Stimulated activated CD4-positive, alpha-beta T cell treated with anti-CD3 and anti-CD28 coated beads, TNF-alpha, amount 100 ng/mL, for 1 hour (primary cell): ENCODE data around the gene TRMT10B.

Experiments
- DNase-seq, 3 donors: peaks; one replicate each; pipeline ENCODE4 v3.0.0-alpha.2; 2020; ENCODE audit warnings: low read depth in 3 of 3, low spot score in 1 of 3

The TRMT10B gene

GRCh38 chr9:37753489-37754190 lies at the start of gene TRMT10B:
TRMT10B (plus strand) TSS chr9:37753805; CDS start chr9:37761932, 8,127 bp downstream.
- peak; percentile 8 to 65 (median 44) for DNase-seq

GRCh38 chr9:37705787-37706186 lies 47.8 kb upstream of the TRMT10B start:
- no peak for DNase-seq

GRCh38 chr9:37706290-37706689 lies 47.3 kb upstream of the TRMT10B start:
- no peak for DNase-seq

- no peak for DNase-seq
Observed at GRCh38 chr9:37707748-37708147, 45.9 kb upstream of the TRMT10B start.

- DNase-seq, result no peak
Observed at GRCh38 chr9:37710046-37710445, 43.6 kb upstream of the TRMT10B start.

- DNase-seq, result no peak
Observed at GRCh38 chr9:37715260-37715659, 38.3 kb upstream of the TRMT10B start.

- no peak for DNase-seq
Observed at GRCh38 chr9:37715991-37716505, 37.6 kb upstream of the TRMT10B start.

GRCh38 chr9:37719526-37719925 lies 34.1 kb upstream of the TRMT10B start:
- DNase-seq, result no peak

- no peak for DNase-seq
Observed at GRCh38 chr9:37727013-37727412, 26.6 kb upstream of the TRMT10B start.

GRCh38 chr9:37729499-37729898 lies 24.1 kb upstream of the TRMT10B start:
- DNase-seq, result no peak

GRCh38 chr9:37730256-37730655 lies 23.3 kb upstream of the TRMT10B start:
- no peak for DNase-seq

- DNase-seq, result no peak
Observed at GRCh38 chr9:37730839-37731238, 22.8 kb upstream of the TRMT10B start.

GRCh38 chr9:37732086-37732741 lies 21.4 kb upstream of the TRMT10B start:
- DNase-seq, result no peak

- no peak for DNase-seq
Observed at GRCh38 chr9:37732952-37733351, 20.7 kb upstream of the TRMT10B start.

GRCh38 chr9:37739222-37739621 lies 14.4 kb upstream of the TRMT10B start:
- DNase-seq, result no peak

GRCh38 chr9:37740128-37740527 lies 13.5 kb upstream of the TRMT10B start:
- DNase-seq, result no peak

- DNase-seq, result no peak
Observed at GRCh38 chr9:37740631-37741328, 12.8 kb upstream of the TRMT10B start.

- no peak for DNase-seq
Observed at GRCh38 chr9:37745970-37746369, 7.6 kb upstream of the TRMT10B start.

GRCh38 chr9:37746448-37747270 lies 6.9 kb upstream of the TRMT10B start:
- DNase-seq, result no peak

- peak in 2 of 3 donors; percentile 14 to 36 for DNase-seq
Observed at GRCh38 chr9:37747271-37747753, 6.3 kb upstream of the TRMT10B start.

- DNase-seq, result no peak
Observed at GRCh38 chr9:37749129-37749528, 4.5 kb upstream of the TRMT10B start.
